ENCODE results near the gene ANO3.

Gene ANO3

GRCh38 chr11:26324270-26324669, 7.7 kb upstream of the ANO3 start:
- H3K4me3 ChIP-seq (ENCODE audit: low read depth in 1 of 2, low read length in 2 of 2): no peak overlapping the region
- no peaks in the 10 kb centered on the region for H3K27me3 ChIP-seq (ENCODE audit: low read depth, low read length)
- no peaks in the 10 kb centered on the region for H3K4me1 ChIP-seq (ENCODE audit: control insufficient read depth in 1 of 2, insufficient read depth in 2 of 2, low read length in 2 of 2)
- H3K9me3 ChIP-seq (ENCODE audit: control insufficient read depth in 1 of 2, low read length in 2 of 2): no peaks in the 10 kb centered on the region
- H3K27ac ChIP-seq (ENCODE audit: low read length): no peak overlapping the region
- no peaks in the 10 kb centered on the region for H3K36me3 ChIP-seq (ENCODE audit: control insufficient read depth in 1 of 2, insufficient read depth in 2 of 2, low read length in 2 of 2)

- H3K4me1 ChIP-seq (ENCODE audit: control insufficient read depth in 1 of 2, insufficient read depth in 2 of 2, low read length in 2 of 2): no peaks in the 10 kb centered on the region
- H3K27me3 ChIP-seq (ENCODE audit: low read depth, low read length): no peaks in the 10 kb centered on the region
- no peaks in the 10 kb centered on the region for H3K9me3 ChIP-seq (ENCODE audit: control insufficient read depth in 1 of 2, low read length in 2 of 2)
- no peak overlapping the region for H3K4me3 ChIP-seq (ENCODE audit: low read depth in 1 of 2, low read length in 2 of 2)
- H3K36me3 ChIP-seq (ENCODE audit: control insufficient read depth in 1 of 2, insufficient read depth in 2 of 2, low read length in 2 of 2): no peaks in the 10 kb centered on the region
- no peak overlapping the region for H3K27ac ChIP-seq (ENCODE audit: low read length)
Measured at GRCh38 chr11:26326793-26327400, 5.0 kb upstream of the ANO3 start.

GRCh38 chr11:26329206-26329605, 2.7 kb upstream of the ANO3 start:
- Histone ChIP-seq H3K4me3 (ENCODE audit: low read depth in 1 of 2, low read length in 2 of 2) (no peak overlapping the region), H3K27ac (ENCODE audit: low read length) (no peak overlapping the region), H3K27me3 (ENCODE audit: low read depth, low read length) (no peaks in the 10 kb centered on the region), H3K9me3 (ENCODE audit: control insufficient read depth in 1 of 2, low read length in 2 of 2) (no peaks in the 10 kb centered on the region), H3K36me3 (ENCODE audit: control insufficient read depth in 1 of 2, insufficient read depth in 2 of 2, low read length in 2 of 2) (no peaks in the 10 kb centered on the region), H3K4me1 (ENCODE audit: control insufficient read depth in 1 of 2, insufficient read depth in 2 of 2, low read length in 2 of 2) (peaks cover 0 to 5% of the 10 kb centered on the region in 2 donors)

GRCh38 chr11:26330262-26330661, 1.7 kb upstream of the ANO3 start:
- Histone ChIP-seq H3K27me3 (ENCODE audit: low read depth, low read length) (no peaks in the 10 kb centered on the region), H3K36me3 (ENCODE audit: control insufficient read depth in 1 of 2, insufficient read depth in 2 of 2, low read length in 2 of 2) (no peaks in the 10 kb centered on the region), H3K9me3 (ENCODE audit: control insufficient read depth in 1 of 2, low read length in 2 of 2) (no peaks in the 10 kb centered on the region), H3K27ac (ENCODE audit: low read length) (no peak overlapping the region), H3K4me1 (ENCODE audit: control insufficient read depth in 1 of 2, insufficient read depth in 2 of 2, low read length in 2 of 2) (peaks cover 0 to 5% of the 10 kb centered on the region in 2 donors), H3K4me3 (ENCODE audit: low read depth in 1 of 2, low read length in 2 of 2) (no peak overlapping the region)

GRCh38 chr11:26332572-26332915, 614 bp downstream of the ANO3 start:
- no peak overlapping the region for H3K27ac ChIP-seq (ENCODE audit: low read length)
- peak overlapping the region in 1 of 2 donors; percentile 57 for H3K4me3 ChIP-seq (ENCODE audit: low read depth in 1 of 2, low read length in 2 of 2)
- no peaks in the 10 kb centered on the region for H3K9me3 ChIP-seq (ENCODE audit: control insufficient read depth in 1 of 2, low read length in 2 of 2)
- no peaks in the 10 kb centered on the region for H3K27me3 ChIP-seq (ENCODE audit: low read depth, low read length)
- no peaks in the 10 kb centered on the region for H3K36me3 ChIP-seq (ENCODE audit: control insufficient read depth in 1 of 2, insufficient read depth in 2 of 2, low read length in 2 of 2)
- peaks cover 0 to 5% of the 10 kb centered on the region in 2 donors for H3K4me1 ChIP-seq (ENCODE audit: control insufficient read depth in 1 of 2, insufficient read depth in 2 of 2, low read length in 2 of 2)

- H3K27ac ChIP-seq (ENCODE audit: low read length): no peak overlapping the region
- peaks cover 0 to 5% of the 10 kb centered on the region in 2 donors for H3K4me1 ChIP-seq (ENCODE audit: control insufficient read depth in 1 of 2, insufficient read depth in 2 of 2, low read length in 2 of 2)
- H3K36me3 ChIP-seq (ENCODE audit: control insufficient read depth in 1 of 2, insufficient read depth in 2 of 2, low read length in 2 of 2): no peaks in the 10 kb centered on the region
- no peaks in the 10 kb centered on the region for H3K27me3 ChIP-seq (ENCODE audit: low read depth, low read length)
- H3K4me3 ChIP-seq (ENCODE audit: low read depth in 1 of 2, low read length in 2 of 2): no peak overlapping the region
- H3K9me3 ChIP-seq (ENCODE audit: control insufficient read depth in 1 of 2, low read length in 2 of 2): no peaks in the 10 kb centered on the region
Measured at GRCh38 chr11:26333906-26334305, 2.0 kb downstream of the ANO3 start.

- H3K4me3 ChIP-seq (ENCODE audit: low read depth in 1 of 2, low read length in 2 of 2): no peak overlapping the region
- no peaks in the 10 kb centered on the region for H3K36me3 ChIP-seq (ENCODE audit: control insufficient read depth in 1 of 2, insufficient read depth in 2 of 2, low read length in 2 of 2)
- no peaks in the 10 kb centered on the region for H3K9me3 ChIP-seq (ENCODE audit: control insufficient read depth in 1 of 2, low read length in 2 of 2)
- H3K4me1 ChIP-seq (ENCODE audit: control insufficient read depth in 1 of 2, insufficient read depth in 2 of 2, low read length in 2 of 2): peaks cover 0 to 5% of the 10 kb centered on the region in 2 donors
- H3K27me3 ChIP-seq (ENCODE audit: low read depth, low read length): no peaks in the 10 kb centered on the region
- no peak overlapping the region for H3K27ac ChIP-seq (ENCODE audit: low read length)
Measured at GRCh38 chr11:26335903-26336302, 4.0 kb downstream of the ANO3 start.

GRCh38 chr11:26344647-26345046, 12.7 kb downstream of the ANO3 start:
- no peaks in the 10 kb centered on the region for H3K4me1 ChIP-seq (ENCODE audit: control insufficient read depth in 1 of 2, insufficient read depth in 2 of 2, low read length in 2 of 2)
- H3K27me3 ChIP-seq (ENCODE audit: low read depth, low read length): no peaks in the 10 kb centered on the region
- H3K36me3 ChIP-seq (ENCODE audit: control insufficient read depth in 1 of 2, insufficient read depth in 2 of 2, low read length in 2 of 2): no peaks in the 10 kb centered on the region
- no peak overlapping the region for H3K4me3 ChIP-seq (ENCODE audit: low read depth in 1 of 2, low read length in 2 of 2)
- H3K9me3 ChIP-seq (ENCODE audit: control insufficient read depth in 1 of 2, low read length in 2 of 2): no peaks in the 10 kb centered on the region
- H3K27ac ChIP-seq (ENCODE audit: low read length): no peak overlapping the region

- Histone ChIP-seq H3K27me3 (ENCODE audit: low read depth, low read length) (no peaks in the 10 kb centered on the region), H3K4me1 (ENCODE audit: control insufficient read depth in 1 of 2, insufficient read depth in 2 of 2, low read length in 2 of 2) (no peaks in the 10 kb centered on the region), H3K9me3 (ENCODE audit: control insufficient read depth in 1 of 2, low read length in 2 of 2) (no peaks in the 10 kb centered on the region), H3K27ac (ENCODE audit: low read length) (no peak overlapping the region), H3K4me3 (ENCODE audit: low read depth in 1 of 2, low read length in 2 of 2) (no peak overlapping the region), H3K36me3 (ENCODE audit: control insufficient read depth in 1 of 2, insufficient read depth in 2 of 2, low read length in 2 of 2) (no peaks in the 10 kb centered on the region)
Measured at GRCh38 chr11:26348776-26349175, 16.8 kb downstream of the ANO3 start.

- H3K9me3 ChIP-seq (ENCODE audit: control insufficient read depth in 1 of 2, low read length in 2 of 2): no peaks in the 10 kb centered on the region
- H3K4me3 ChIP-seq (ENCODE audit: low read depth in 1 of 2, low read length in 2 of 2): no peak overlapping the region
- H3K27me3 ChIP-seq (ENCODE audit: low read depth, low read length): no peaks in the 10 kb centered on the region
- no peaks in the 10 kb centered on the region for H3K4me1 ChIP-seq (ENCODE audit: control insufficient read depth in 1 of 2, insufficient read depth in 2 of 2, low read length in 2 of 2)
- H3K36me3 ChIP-seq (ENCODE audit: control insufficient read depth in 1 of 2, insufficient read depth in 2 of 2, low read length in 2 of 2): no peaks in the 10 kb centered on the region
- no peak overlapping the region for H3K27ac ChIP-seq (ENCODE audit: low read length)
Measured at GRCh38 chr11:26350002-26350401, 18.1 kb downstream of the ANO3 start.

- Histone ChIP-seq H3K27ac (ENCODE audit: low read length) (no peak overlapping the region), H3K4me1 (ENCODE audit: control insufficient read depth in 1 of 2, insufficient read depth in 2 of 2, low read length in 2 of 2) (no peaks in the 10 kb centered on the region), H3K4me3 (ENCODE audit: low read depth in 1 of 2, low read length in 2 of 2) (no peak overlapping the region), H3K9me3 (ENCODE audit: control insufficient read depth in 1 of 2, low read length in 2 of 2) (no peaks in the 10 kb centered on the region), H3K36me3 (ENCODE audit: control insufficient read depth in 1 of 2, insufficient read depth in 2 of 2, low read length in 2 of 2) (no peaks in the 10 kb centered on the region), H3K27me3 (ENCODE audit: low read depth, low read length) (no peaks in the 10 kb centered on the region)
Measured at GRCh38 chr11:26353010-26353409, 21.1 kb downstream of the ANO3 start.

GRCh38 chr11:26359055-26359454, 27.1 kb downstream of the ANO3 start:
- H3K4me1 ChIP-seq (ENCODE audit: control insufficient read depth in 1 of 2, insufficient read depth in 2 of 2, low read length in 2 of 2): no peaks in the 10 kb centered on the region
- H3K9me3 ChIP-seq (ENCODE audit: control insufficient read depth in 1 of 2, low read length in 2 of 2): no peaks in the 10 kb centered on the region
- H3K4me3 ChIP-seq (ENCODE audit: low read depth in 1 of 2, low read length in 2 of 2): no peak overlapping the region
- H3K27me3 ChIP-seq (ENCODE audit: low read depth, low read length): no peaks in the 10 kb centered on the region
- no peaks in the 10 kb centered on the region for H3K36me3 ChIP-seq (ENCODE audit: control insufficient read depth in 1 of 2, insufficient read depth in 2 of 2, low read length in 2 of 2)
- H3K27ac ChIP-seq (ENCODE audit: low read length): no peak overlapping the region
